ENCODE measurements around the gene HNRNPAB. TPM values are rescaled to one million over a fixed set of nuclear protein-coding genes. Genes with fewer than 3 reads are reported as not detected.

Gene HNRNPAB
- total and polyA plus RNA-seq, 9 of the 15 experiments (the other 6 are each of a cell fraction or from before 2014, with no cell fraction given) = 34.6 to 425 (median 236) TPM

DNA sequence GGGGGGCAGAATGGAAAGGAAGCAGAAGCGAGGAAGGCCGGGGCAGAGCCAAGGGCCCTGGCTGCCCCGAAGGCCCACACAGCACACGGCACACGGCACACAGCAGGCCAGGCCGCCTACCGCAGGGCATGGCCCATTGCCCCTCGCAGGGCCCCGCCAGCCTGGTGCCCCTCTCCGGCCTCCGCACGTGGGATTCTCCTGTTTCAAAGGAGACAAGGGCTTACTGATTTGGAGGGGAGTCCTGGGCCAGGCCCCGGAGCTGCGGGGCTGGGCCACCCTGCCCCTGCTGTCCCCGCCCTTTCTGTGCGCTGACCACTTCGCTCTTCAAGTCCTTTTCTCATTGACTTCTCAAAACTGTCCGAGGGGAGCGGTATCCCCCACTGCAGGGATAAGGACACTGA is 36.0 kb downstream of the HNRNPAB start:
- BruUV-seq (replicated peaks) = no TSS peak
- DNase-seq (ENCODE audit: extremely low read depth in 1 of 4, low spot score in 3 of 4) (no peak), FAIRE-seq (no peak), ATAC-seq (no peak)
- Histone ChIP-seq H3K9me3 (replicated peaks; ENCODE audit: control insufficient read depth, insufficient read depth, low read depth, low read length) (no peaks in the 10 kb centered on the region), H3K36me3 (ENCODE audit: control insufficient read depth, insufficient read depth, low read length) (no peaks in the 10 kb centered on the region), H3K9me1 (ENCODE audit: control insufficient read depth, insufficient read depth, low read length) (no peaks in the 10 kb centered on the region), H3K9ac (ENCODE audit: insufficient read depth in 1 of 2, low read depth in 2 of 2, low read length in 2 of 2) (no peak overlapping the region), H3K27me3 (ENCODE audit: control insufficient read depth in 2 of 2, insufficient read depth in 2 of 2, low read length in 2 of 2) (peaks cover 0 to 18% of the 10 kb centered on the region in 2 experiments; a peak in 3 of 5 replicates), H3K4me1 (replicated peaks in 1 of 2; ENCODE audit: control insufficient read depth in 2 of 2, insufficient read depth in 2 of 2, low read length in 2 of 2) (peaks cover 19 to 34% of the 10 kb centered on the region in 2 experiments), H2AFZ (ENCODE audit: low read depth, low read length) (no peak overlapping the region), H3K27ac (ENCODE audit: extremely low read depth, low read depth, low read length) (no peak overlapping the region), H3K4me2 (ENCODE audit: insufficient read depth, low read length) (no peak overlapping the region), H3K79me2 (ENCODE audit: control insufficient read depth, insufficient read depth, low read length) (no peaks in the 10 kb centered on the region), H4K20me1 (replicated peaks; ENCODE audit: control insufficient read depth, insufficient read depth, low read length) (no peaks in the 10 kb centered on the region; the same call in 1 of the 2 replicates), H3K4me3 (no peak overlapping the region)
- intact Hi-C loops (cut with micrococcal nuclease) (no loop called here), in situ Hi-C loops (cut with MboI) (no loop called here)
- ChIA-PET POLR2A (interaction anchor here (0.9 kb wide), 1 partner anchor 13 kb away, joined by 3 read pairs; no protein-coding TSS in a partner anchor), CTCF (ENCODE audit: low intra/inter-chr PET ratio) (no interaction called here)
- 71% methylated on average over 14 of the region's 19 CpGs for WGBS (ENCODE audit: insufficient coverage, low coverage, missing lambda C conversion rate)
- TF ChIP-seq, protein P1, sequence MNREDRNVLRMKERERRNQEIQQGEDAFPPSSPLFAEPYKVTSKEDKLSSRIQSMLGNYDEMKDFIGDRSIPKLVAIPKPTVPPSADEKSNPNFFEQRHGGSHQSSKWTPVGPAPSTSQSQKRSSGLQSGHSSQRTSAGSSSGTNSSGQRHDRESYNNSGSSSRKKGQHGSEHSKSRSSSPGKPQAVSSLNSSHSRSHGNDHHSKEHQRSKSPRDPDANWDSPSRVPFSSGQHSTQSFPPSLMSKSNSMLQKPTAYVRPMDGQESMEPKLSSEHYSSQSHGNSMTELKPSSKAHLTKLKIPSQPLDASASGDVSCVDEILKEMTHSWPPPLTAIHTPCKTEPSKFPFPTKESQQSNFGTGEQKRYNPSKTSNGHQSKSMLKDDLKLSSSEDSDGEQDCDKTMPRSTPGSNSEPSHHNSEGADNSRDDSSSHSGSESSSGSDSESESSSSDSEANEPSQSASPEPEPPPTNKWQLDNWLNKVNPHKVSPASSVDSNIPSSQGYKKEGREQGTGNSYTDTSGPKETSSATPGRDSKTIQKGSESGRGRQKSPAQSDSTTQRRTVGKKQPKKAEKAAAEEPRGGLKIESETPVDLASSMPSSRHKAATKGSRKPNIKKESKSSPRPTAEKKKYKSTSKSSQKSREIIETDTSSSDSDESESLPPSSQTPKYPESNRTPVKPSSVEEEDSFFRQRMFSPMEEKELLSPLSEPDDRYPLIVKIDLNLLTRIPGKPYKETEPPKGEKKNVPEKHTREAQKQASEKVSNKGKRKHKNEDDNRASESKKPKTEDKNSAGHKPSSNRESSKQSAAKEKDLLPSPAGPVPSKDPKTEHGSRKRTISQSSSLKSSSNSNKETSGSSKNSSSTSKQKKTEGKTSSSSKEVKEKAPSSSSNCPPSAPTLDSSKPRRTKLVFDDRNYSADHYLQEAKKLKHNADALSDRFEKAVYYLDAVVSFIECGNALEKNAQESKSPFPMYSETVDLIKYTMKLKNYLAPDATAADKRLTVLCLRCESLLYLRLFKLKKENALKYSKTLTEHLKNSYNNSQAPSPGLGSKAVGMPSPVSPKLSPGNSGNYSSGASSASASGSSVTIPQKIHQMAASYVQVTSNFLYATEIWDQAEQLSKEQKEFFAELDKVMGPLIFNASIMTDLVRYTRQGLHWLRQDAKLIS (CRISPR knock-in tag; IDR thresholded peaks at IDR 0.05) = no peak
- TF ChIP-seq SPI1 (IDR thresholded peaks at IDR 0.05; ENCODE audit: borderline replicate concordance, low read depth, low read length) (no peak), MAFK (IDR thresholded peaks at IDR 0.05; ENCODE audit: low read length) (no peak), MYNN (IDR thresholded peaks at IDR 0.05) (no peak), MYNN (CRISPR knock-in tag; IDR thresholded peaks at IDR 0.05) (no peak), SUPT5H (IDR thresholded peaks at IDR 0.05) (no peak), RBFOX2 (IDR thresholded peaks at IDR 0.05; ENCODE audit: low read depth, low read length) (no peak), KDM2B (CRISPR knock-in tag; IDR thresholded peaks at IDR 0.05) (no peak), ZFX (CRISPR knock-in tag; IDR thresholded peaks at IDR 0.05) (no peak)
- TF ChIP-seq, protein P2, sequence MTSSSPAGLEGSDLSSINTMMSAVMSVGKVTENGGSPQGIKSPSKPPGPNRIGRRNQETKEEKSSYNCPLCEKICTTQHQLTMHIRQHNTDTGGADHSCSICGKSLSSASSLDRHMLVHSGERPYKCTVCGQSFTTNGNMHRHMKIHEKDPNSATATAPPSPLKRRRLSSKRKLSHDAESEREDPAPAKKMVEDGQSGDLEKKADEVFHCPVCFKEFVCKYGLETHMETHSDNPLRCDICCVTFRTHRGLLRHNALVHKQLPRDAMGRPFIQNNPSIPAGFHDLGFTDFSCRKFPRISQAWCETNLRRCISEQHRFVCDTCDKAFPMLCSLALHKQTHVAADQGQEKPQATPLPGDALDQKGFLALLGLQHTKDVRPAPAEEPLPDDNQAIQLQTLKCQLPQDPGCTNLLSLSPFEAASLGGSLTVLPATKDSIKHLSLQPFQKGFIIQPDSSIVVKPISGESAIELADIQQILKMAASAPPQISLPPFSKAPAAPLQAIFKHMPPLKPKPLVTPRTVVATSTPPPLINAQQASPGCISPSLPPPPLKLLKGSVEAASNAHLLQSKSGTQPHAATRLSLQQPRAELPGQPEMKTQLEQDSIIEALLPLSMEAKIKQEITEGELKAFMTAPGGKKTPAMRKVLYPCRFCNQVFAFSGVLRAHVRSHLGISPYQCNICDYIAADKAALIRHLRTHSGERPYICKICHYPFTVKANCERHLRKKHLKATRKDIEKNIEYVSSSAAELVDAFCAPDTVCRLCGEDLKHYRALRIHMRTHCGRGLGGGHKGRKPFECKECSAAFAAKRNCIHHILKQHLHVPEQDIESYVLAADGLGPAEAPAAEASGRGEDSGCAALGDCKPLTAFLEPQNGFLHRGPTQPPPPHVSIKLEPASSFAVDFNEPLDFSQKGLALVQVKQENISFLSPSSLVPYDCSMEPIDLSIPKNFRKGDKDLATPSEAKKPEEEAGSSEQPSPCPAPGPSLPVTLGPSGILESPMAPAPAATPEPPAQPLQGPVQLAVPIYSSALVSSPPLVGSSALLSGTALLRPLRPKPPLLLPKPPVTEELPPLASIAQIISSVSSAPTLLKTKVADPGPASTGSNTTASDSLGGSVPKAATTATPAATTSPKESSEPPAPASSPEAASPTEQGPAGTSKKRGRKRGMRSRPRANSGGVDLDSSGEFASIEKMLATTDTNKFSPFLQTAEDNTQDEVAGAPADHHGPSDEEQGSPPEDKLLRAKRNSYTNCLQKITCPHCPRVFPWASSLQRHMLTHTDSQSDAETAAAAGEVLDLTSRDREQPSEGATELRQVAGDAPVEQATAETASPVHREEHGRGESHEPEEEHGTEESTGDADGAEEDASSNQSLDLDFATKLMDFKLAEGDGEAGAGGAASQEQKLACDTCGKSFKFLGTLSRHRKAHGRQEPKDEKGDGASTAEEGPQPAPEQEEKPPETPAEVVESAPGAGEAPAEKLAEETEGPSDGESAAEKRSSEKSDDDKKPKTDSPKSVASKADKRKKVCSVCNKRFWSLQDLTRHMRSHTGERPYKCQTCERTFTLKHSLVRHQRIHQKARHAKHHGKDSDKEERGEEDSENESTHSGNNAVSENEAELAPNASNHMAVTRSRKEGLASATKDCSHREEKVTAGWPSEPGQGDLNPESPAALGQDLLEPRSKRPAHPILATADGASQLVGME (CRISPR knock-in tag; IDR thresholded peaks at IDR 0.05) = no peak
- TF ChIP-seq, protein P3, sequence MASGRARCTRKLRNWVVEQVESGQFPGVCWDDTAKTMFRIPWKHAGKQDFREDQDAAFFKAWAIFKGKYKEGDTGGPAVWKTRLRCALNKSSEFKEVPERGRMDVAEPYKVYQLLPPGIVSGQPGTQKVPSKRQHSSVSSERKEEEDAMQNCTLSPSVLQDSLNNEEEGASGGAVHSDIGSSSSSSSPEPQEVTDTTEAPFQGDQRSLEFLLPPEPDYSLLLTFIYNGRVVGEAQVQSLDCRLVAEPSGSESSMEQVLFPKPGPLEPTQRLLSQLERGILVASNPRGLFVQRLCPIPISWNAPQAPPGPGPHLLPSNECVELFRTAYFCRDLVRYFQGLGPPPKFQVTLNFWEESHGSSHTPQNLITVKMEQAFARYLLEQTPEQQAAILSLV (tag; IDR thresholded peaks at IDR 0.05) = no peak

Data from K562 (cell line).